SH-SY5Y (cell line): Measurements from ENCODE around the gene ZBTB16.

Experiments used
- GATA2 ChIP-seq: IDR thresholded peaks from 2 replicates; pipeline ENCODE4 v1.6.1; 2011; ENCODE audit warnings: mild to moderate bottlenecking, low read depth, low read length
- GATA3 ChIP-seq: IDR thresholded peaks from 2 replicates; pipeline ENCODE4 v1.6.1; 2011; ENCODE audit warnings: low read depth, mild to moderate bottlenecking, low read length, moderate library complexity

DNA sequence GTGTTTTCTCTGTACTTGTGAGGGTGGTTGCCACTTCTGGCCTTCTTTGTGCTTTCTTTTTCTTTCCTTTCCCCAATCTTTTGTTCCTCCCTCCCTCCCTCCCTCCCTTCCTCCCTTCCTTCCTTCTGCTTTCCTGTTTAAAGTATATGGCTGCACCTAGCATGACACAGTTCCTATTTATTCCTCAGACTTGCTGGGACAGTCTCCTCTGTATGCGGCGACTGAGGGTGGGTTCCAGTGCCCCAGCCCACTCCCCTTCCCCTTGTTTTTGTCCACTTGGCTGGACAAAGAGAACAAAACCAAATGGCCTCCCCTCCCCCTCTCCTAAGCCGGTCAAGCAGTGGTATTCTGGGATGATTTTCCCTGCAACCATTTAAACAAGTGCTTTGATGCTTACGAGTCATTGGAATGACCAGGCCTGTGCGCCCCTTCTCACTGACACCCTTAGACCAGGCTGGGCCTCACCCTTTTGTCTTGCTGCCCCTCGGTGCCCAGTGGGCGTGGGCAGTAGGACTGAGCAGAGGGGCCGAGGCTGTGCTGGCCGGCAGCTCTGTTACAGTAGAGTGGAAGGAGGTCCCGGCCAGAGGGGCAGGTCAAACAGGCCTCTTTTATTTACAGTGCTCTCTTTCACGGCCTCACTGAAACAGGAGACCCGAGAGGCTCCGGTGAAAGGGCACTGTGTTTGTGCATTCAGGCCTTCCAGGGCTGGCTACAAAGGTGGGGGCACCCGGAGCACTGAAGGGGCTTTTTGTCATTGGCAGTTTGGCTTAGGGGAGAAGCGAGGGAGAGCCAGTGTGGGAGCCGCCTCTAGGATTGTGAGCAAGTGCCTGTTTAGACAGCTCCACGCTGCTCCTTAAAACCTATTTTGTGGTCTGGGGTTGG is 32.2 kb downstream of the ZBTB16 start:
- TF ChIP-seq GATA2, result no peak
- TF ChIP-seq GATA3, result no peak
